HUES64 (cell line): Measurements from ENCODE around the gene RASA3.
"Not testable (repeated sequence)": the region's sequence is repeated elsewhere in the genome, so short reads cannot be mapped to it uniquely, and the experiment has no call there.

Experiments used
- H3K27ac ChIP-seq: 2 replicates; pipeline ENCODE4 v1.7.0; 2013; ENCODE audit warnings: low read depth, low read length, inconsistent platforms
- H3K27me3 ChIP-seq: 2 replicates; pipeline ENCODE4 v1.6.1; 2013; ENCODE audit warnings: mild to moderate bottlenecking, low read length; ENCODE audit not compliant: insufficient read depth
- H3K36me3 ChIP-seq: 2 replicates; pipeline ENCODE4 v1.6.1; 2013; ENCODE audit warnings: mild to moderate bottlenecking, low read length; ENCODE audit not compliant: insufficient read depth
- H3K4me1 ChIP-seq: 2 replicates; pipeline ENCODE4 v1.6.1; 2013; ENCODE audit warnings: mild to moderate bottlenecking, low read length, moderate library complexity; ENCODE audit not compliant: insufficient read depth
- H3K4me3 ChIP-seq: 2 replicates; pipeline ENCODE4 v1.5.1; 2013; ENCODE audit warnings: mild to moderate bottlenecking, low read length, moderate library complexity
- H3K9ac ChIP-seq: 2 replicates; pipeline ENCODE4 v1.6.1; 2013; ENCODE audit warnings: mild to moderate bottlenecking, low read depth, low read length
- H3K9me3 ChIP-seq: 2 replicates; pipeline ENCODE4 v1.6.1; 2013; ENCODE audit warnings: low read depth, low read length; ENCODE audit not compliant: insufficient read depth
- WGBS: fragments of 150-250, 120-280 bp; methylation state at CpG from one replicate; pipeline ENCODE4 v1.1.7; 2013; ENCODE audit warnings: missing lambda C conversion rate; 5-methylcytosine and 5-hydroxymethylcytosine counted together

The RASA3 gene

DNA sequence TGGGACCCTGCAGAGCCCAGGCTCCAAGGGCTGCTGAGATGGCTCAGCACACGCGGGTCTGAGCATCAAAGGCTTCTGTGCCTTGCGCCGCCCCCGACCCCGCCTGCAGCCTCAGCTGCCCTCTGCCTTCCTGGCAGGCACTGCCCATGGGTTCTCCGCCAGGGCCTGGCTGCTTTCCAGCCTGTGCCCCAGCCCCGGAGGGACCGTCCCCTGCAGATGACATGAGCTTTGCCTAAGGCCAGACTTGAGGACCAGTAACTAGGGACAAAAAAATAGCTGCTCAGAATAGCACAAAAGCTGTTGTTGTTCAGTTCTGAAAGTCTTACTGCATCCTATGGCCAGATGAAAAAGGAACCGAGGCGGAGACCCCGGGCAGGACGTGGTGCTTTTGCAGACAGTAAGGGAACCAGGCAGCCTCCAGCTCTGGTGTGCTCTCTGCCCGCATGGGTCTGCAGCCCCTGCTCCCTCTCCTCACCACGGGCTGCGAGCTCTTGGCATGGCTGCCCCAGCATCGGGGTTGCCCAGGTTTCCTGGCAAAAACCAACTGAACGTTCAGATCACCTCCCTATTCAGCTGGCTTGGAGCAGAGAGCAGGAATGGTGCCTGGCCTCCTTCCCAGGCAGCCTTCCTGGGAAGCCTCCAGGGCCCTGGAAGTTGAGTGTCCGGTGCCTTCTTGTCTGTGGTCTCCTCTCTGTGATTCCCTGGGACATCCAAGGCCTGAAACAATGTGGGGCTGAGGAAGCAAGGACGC lies 34.1 kb upstream of the RASA3 start:
- H3K4me1 ChIP-seq = no peaks in the 10 kb centered on the region
- H3K27me3 ChIP-seq = no peaks in the 10 kb centered on the region

DNA sequence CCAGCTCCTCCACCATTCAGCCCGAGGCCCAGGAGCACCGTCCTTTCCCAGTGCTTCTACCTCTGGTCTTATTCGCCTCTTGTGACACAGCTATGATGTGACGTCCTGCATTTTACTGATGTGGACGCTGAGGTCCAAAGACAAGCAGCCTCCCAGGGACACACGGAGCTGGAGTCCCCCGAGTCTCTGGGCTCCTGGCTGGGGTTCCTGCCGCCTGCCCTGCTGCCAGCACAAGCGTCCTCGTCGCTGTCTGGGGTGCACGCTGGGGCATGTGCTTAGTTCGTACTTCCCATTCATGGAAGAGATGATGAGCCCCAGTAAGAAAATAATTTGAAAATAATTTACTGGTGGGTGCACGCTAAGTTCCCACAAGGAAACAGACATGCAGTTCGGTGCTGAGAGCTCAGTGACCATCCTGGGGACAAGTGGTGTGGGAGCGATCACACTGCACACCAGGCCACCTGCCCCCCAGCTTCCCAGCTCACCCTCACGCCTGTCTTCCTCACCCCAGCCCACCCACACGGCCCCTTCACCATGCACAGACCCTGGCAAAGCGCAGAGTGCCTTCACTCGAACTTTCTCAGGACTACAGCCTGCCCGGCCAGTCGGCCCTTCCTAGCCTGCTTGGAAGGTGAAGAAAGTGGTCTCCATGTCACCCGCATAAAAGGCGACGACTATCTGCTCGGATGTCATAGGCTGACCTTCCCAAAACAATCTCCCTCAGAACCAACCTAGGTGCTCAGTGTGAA lies 32.4 kb upstream of the RASA3 start:
- Histone ChIP-seq H3K9me3 (no peaks in the 10 kb centered on the region), H3K4me1 (no peaks in the 10 kb centered on the region), H3K27me3 (no peaks in the 10 kb centered on the region; the same call in 1 of the 2 replicates), H3K36me3 (no peaks in the 10 kb centered on the region), H3K4me3 (no peak overlapping the region), H3K9ac (no peak overlapping the region), H3K27ac (no peak overlapping the region)
- whole genome bisulfite sequencing = 91% methylated on average over 26 of the region's 26 CpGs

More for the DNA sequence above, 34.1 kb upstream of the RASA3 start:
- Histone ChIP-seq H3K9me3 (no peaks in the 10 kb centered on the region), H3K4me3 (no peak overlapping the region), H3K36me3 (no peaks in the 10 kb centered on the region), H3K9ac (no peak overlapping the region), H3K27ac (no peak overlapping the region)
- WGBS = 92% methylated on average over 20 of the region's 20 CpGs

DNA sequence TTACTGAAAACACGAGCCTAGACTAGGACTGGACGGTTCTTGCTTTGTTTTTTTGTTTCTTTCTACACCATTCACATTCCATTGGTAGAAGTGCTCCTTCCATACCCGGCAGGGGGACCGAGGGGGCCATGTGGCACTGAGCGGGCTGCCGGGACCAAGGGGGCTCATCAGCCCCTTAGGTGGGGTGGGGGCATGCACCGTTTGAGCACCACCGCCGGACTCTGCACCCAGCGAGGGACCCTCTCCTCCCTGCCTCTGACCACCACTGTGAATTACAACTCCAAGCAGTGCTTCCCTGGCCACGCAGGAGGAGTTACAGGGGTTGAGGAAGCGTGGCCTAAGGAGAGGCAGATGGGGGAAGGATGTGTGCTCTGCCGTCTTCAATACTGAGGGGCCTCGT lies 31.6 kb upstream of the RASA3 start:
- H3K9ac ChIP-seq = no peak overlapping the region
- no peak overlapping the region for H3K27ac ChIP-seq
- WGBS = 91% methylated on average over 13 of the region's 14 CpGs
- no peak overlapping the region for H3K4me3 ChIP-seq
- H3K4me1 ChIP-seq = no peaks in the 10 kb centered on the region
- H3K9me3 ChIP-seq = no peaks in the 10 kb centered on the region
- no peaks in the 10 kb centered on the region for H3K36me3 ChIP-seq
- no peaks in the 10 kb centered on the region; the same call in 1 of the 2 replicates for H3K27me3 ChIP-seq

DNA sequence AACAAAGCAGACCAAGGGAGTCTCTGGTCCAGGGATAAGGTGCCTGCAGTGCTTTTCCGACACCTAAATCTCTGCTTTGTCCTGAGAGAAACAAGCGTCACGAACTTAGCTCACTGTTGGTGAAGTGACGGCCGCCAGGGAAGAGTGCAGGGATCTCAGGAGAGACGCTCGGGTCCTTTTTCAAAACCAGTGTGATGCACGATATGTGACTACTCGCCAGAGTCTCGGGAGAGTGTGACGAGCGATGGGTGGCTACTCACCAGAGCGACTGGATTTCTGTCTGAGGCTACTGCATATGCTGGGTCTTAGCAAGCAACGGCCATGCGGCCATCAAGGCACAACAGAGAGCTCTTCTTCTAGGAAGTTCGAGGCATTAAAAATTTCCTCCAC lies 30.1 kb upstream of the RASA3 start:
- no peaks in the 10 kb centered on the region; the same call in 1 of the 2 replicates for H3K27me3 ChIP-seq
- H3K9ac ChIP-seq = no peak overlapping the region
- H3K27ac ChIP-seq = no peak overlapping the region
- WGBS = 90% methylated on average over 16 of the region's 16 CpGs
- H3K4me3 ChIP-seq = no peak overlapping the region
- H3K36me3 ChIP-seq = no peaks in the 10 kb centered on the region
- H3K4me1 ChIP-seq = no peaks in the 10 kb centered on the region
- no peaks in the 10 kb centered on the region for H3K9me3 ChIP-seq

DNA sequence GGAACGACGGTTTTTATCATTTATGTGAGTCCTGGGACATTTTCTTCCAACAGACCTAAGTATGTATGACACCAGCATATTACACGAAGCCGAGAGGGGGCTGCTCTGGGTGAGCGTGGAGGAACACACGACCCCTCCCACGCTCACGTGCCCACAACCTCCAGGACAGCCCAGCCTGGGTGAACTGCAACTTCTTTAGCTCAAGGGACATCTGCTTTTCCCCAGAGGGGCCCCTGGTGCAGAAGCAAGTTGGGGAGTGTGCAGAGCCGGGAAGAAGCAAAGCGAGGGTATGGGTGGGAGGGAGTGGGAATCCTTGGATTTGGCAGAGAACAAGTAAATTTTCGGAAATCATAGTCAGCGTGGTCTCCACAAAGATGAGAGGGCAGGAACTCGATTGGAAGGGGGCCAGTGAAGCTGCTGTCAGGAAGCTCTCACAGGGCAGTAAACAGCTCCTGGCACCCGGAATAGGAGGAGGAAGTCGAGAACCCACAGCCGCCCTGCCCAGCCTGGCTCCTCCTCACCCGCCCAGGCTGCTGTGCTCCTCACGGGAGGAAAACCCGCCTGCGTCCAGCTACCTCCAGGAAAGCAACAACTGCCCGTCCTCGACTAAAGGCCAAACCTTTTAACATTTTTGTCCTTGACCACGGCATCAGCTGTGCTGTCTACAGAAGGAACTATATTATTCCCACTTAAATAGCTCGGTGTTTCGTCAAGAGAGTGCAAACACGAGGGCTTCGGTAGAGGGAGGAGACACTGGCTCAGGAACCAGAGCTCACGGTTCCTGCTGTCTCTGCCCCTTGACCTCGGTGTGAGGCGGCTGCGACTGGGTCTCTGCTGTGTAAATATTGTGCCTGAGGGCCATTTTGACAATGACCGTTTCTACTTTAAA lies 29.5 kb upstream of the RASA3 start:
- no peaks in the 10 kb centered on the region; the same call in 1 of the 2 replicates for H3K27me3 ChIP-seq
- no peaks in the 10 kb centered on the region for H3K4me1 ChIP-seq
- H3K4me3 ChIP-seq = no peak overlapping the region
- no peak overlapping the region for H3K27ac ChIP-seq
- H3K36me3 ChIP-seq = no peaks in the 10 kb centered on the region
- no peaks in the 10 kb centered on the region for H3K9me3 ChIP-seq
- WGBS = 84% methylated on average over 32 of the region's 32 CpGs
- no peak overlapping the region for H3K9ac ChIP-seq

DNA sequence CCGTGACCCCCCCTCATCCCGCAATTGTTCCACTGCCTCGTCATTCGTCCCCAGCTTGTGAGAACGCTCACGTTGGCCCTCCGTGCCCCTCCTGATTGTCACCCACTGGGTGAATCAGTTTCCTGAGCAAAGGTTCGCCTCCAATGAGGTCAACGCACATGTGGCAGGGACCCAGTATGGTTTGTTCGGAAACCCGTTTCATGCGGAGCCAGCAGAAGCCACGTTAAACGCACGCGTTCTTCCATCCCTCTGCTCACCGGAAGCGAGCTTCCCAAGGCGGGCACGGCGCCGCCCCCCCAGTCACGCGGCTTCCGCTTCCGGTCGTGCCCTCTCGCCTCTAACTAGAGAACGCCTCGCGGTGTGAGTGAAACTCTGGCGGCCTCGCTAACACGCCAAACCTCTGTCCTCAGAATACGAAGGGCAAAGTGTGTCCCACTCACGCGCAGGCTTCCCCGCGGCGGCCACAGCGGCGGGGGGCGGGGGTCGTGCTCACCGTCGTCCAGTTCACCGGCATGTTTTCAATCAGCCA lies 28.7 kb upstream of the RASA3 start:
- no peak overlapping the region for H3K4me3 ChIP-seq
- no peak overlapping the region for H3K9ac ChIP-seq
- H3K27ac ChIP-seq = no peak overlapping the region
- no peaks in the 10 kb centered on the region for H3K36me3 ChIP-seq
- H3K9me3 ChIP-seq = no peaks in the 10 kb centered on the region
- WGBS = 93% methylated on average over 47 of the region's 47 CpGs
- no peaks in the 10 kb centered on the region for H3K4me1 ChIP-seq
- H3K27me3 ChIP-seq = no peaks in the 10 kb centered on the region; the same call in 1 of the 2 replicates

DNA sequence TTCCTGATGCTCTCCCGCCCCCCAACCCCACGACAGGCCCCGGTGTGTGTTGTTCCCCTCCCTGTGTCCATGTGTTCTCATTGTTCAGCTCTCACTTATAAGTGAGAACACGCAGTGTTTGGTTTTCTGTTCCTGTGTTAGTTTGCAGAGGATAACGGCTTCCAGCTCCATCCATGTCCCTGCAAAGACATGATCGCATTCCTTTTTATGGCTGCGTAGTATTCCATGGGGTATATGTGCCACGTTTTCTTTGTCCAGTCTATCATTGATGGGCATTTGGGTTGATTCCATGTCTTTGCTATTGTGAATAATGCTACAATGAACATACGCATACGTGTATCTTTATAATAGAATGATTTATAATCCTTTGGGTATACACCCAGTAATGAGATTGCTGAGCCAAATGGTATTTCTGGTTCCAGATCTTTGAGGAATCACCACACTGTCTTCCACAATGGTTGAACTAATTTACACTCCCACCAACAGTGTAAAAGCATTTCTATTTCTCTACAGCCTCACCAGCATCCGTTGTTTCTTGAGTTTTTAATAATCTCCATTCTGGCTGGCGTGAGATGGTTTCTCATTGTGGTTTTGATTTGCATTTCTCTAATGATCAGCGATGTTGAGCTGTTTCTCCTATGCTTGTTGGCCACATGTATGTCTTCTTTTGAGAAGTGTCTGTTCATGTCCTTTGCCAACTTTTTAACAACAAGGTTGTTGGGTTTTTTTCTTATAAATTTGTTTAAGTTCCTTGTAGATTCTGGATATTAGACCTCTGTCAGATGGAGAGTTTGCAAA lies 26.6 kb upstream of the RASA3 start:
- 91% methylated on average over 11 of the region's 13 CpGs for WGBS
- H3K4me1 ChIP-seq, H3K9me3 ChIP-seq, H3K9ac ChIP-seq, H3K4me3 ChIP-seq, H3K27me3 ChIP-seq, H3K27ac ChIP-seq, H3K36me3 ChIP-seq: not testable (repeated sequence)

DNA sequence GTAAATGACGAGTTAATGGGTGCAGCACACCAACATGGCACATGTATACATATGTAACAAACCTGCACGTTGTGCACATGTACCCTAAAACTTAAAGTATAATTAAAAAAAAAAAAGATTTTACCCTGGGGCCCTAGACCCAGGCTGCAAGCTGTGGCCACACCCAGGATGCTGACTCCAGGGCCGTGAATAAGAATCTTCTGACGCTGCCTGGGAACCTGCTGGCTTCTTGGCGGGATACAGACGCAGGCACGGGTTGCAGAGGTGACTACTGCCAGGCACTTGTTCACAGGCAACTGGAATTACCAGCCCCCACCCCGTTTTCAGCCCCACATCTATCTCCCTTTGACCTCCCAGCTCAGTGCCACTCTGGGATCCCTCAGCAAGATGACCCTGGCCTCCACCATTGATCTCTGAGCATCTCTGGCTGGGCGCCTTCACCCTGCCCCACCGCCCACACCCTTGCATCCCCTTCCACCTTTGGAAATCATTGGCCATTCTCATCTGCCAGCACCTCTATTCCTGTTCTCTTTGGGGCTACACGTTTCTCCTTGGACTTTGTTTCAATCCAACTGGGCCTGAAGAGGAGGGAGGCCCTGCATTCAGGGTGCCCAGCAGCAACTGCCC lies 25.6 kb upstream of the RASA3 start:
- no peak overlapping the region for H3K9ac ChIP-seq
- no peaks in the 10 kb centered on the region for H3K9me3 ChIP-seq
- H3K27me3 ChIP-seq = no peaks in the 10 kb centered on the region; the same call in 1 of the 2 replicates
- WGBS = 78% methylated on average over 9 of the region's 11 CpGs
- H3K36me3 ChIP-seq = no peaks in the 10 kb centered on the region
- H3K4me3 ChIP-seq = no peak overlapping the region
- no peaks in the 10 kb centered on the region for H3K4me1 ChIP-seq
- no peak overlapping the region for H3K27ac ChIP-seq

DNA sequence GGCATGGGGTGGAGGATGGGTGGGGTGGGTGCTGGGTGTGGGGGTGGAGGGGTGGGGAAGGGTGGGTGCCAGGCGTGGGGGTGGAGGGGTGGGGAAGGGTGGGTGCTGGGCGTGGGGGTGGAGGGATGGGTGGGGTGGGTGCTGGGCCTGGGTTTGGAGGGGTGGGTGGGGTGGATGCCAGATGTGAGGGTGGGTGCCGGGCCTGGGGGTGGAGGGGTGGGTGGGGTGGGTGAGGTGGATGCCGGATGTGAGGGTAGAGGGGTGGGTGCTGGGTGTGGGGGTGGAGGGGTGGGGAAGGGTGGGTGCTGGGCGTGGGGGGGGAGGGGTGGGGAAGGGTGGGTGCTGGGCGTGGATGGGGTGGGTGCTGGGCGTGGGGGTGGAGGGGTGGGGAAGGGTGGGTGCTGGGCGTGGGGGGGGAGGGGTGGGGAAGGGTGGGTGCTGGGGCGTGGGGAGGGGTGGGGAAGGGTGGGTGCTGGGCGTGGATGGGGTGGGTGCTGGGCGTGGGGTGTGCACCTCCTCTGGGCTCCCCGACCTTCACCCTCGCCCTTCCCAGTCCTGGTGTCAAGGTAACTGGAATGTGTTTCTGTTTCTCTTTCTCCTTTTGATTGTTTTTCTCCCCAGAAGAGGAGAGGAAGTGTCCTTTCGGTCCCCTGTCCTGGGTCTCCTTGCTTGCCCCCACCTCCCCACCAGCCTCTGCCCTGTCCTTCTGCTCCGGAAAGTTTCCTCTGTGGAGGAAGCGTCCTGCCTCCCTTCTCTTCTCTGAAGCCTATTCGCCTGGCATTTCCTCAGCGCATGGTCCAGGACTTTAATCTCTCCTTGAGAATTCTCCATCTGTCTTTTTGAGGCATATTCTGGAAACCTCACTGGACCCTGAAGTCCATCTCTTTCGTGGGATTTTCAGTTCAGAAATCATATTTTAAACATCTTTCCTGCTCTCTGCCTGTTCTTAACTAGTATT lies 23.8 kb upstream of the RASA3 start:
- WGBS = 90% methylated on average over 11 of the region's 19 CpGs
- Histone ChIP-seq H3K9me3 (no peaks in the 10 kb centered on the region), H3K4me1 (no peaks in the 10 kb centered on the region), H3K27ac (no peak overlapping the region), H3K9ac (no peak overlapping the region), H3K27me3 (no peaks in the 10 kb centered on the region; the same call in 1 of the 2 replicates), H3K4me3 (no peak overlapping the region), H3K36me3 (no peaks in the 10 kb centered on the region)
